Stimulated activated CD4-positive, alpha-beta T cell treated with anti-CD3 and anti-CD28 coated beads, Interleukin-12 subunit alpha, Interleukin-12 subunit beta, amount 100 ng/mL, for 4 hours (primary cell): Measurements from ENCODE around the gene POGLUT2.

Source experiments
- DNase-seq: peaks from one replicate; pipeline ENCODE4 v3.0.0-alpha.2; 2020

POGLUT2 gene

GRCh38 chr13:102798581-102799425, at the start of gene POGLUT2, which contains the start of gene BIVM:
Gene POGLUT2, minus strand, starts transcription at chr13:102798976. Its CDS starts 306 bp downstream, at chr13:102798670.
Gene BIVM, plus strand, starts transcription at chr13:102799119. Its CDS starts 8,149 bp downstream, at chr13:102807268.
- peak; percentile 64 for DNase-seq

GRCh38 chr13:102847272-102848234, 48.8 kb upstream of the POGLUT2 start:
- DNase-seq = no peak

GRCh38 chr13:102846261-102847015, 47.7 kb upstream of the POGLUT2 start:
- peak; percentile 28 for DNase-seq

GRCh38 chr13:102845630-102846260, 47.0 kb upstream of the POGLUT2 start, which contains the start of gene ERCC5:
Gene ERCC5, plus strand, starts transcription at chr13:102846032. Its CDS starts 235 bp downstream, at chr13:102846267.
- peak; percentile 92 for DNase-seq

GRCh38 chr13:102845289-102845629, 46.5 kb upstream of the POGLUT2 start:
- DNase-seq = no peak

GRCh38 chr13:102839462-102839861, 40.7 kb upstream of the POGLUT2 start:
- no peak for DNase-seq

GRCh38 chr13:102838982-102839381, 40.2 kb upstream of the POGLUT2 start:
- no peak for DNase-seq

- no peak for DNase-seq
Observed at GRCh38 chr13:102838273-102838672, 39.5 kb upstream of the POGLUT2 start.

- DNase-seq = no peak
Observed at GRCh38 chr13:102836471-102836870, 37.7 kb upstream of the POGLUT2 start.

- DNase-seq = no peak
Observed at GRCh38 chr13:102830646-102831045, 31.9 kb upstream of the POGLUT2 start.

GRCh38 chr13:102825921-102826706, 27.3 kb upstream of the POGLUT2 start:
- no peak for DNase-seq

GRCh38 chr13:102825400-102825799, 26.6 kb upstream of the POGLUT2 start:
- no peak for DNase-seq

GRCh38 chr13:102817907-102818306, 19.1 kb upstream of the POGLUT2 start:
- no peak for DNase-seq

- no peak for DNase-seq
Observed at GRCh38 chr13:102817241-102817640, 18.5 kb upstream of the POGLUT2 start.

- DNase-seq = no peak
Observed at GRCh38 chr13:102816708-102817107, 17.9 kb upstream of the POGLUT2 start.

GRCh38 chr13:102815788-102816187, 17.0 kb upstream of the POGLUT2 start:
- no peak for DNase-seq

GRCh38 chr13:102814793-102815192, 16.0 kb upstream of the POGLUT2 start:
- DNase-seq = no peak

GRCh38 chr13:102814025-102814607, 15.3 kb upstream of the POGLUT2 start:
- no peak for DNase-seq

GRCh38 chr13:102812611-102813287, 14.0 kb upstream of the POGLUT2 start:
- DNase-seq = no peak

- DNase-seq = no peak
Observed at GRCh38 chr13:102807699-102808098, 8.9 kb upstream of the POGLUT2 start.
